ENCODE data around the gene MMP15. TPM values are rescaled to one million over a fixed set of nuclear protein-coding genes. Genes with fewer than 3 reads are reported as not detected.

MMP15 gene
- total and polyA plus RNA-seq, 4 donors, result 19.5 to 44.5 (median 29.4) TPM

DNA sequence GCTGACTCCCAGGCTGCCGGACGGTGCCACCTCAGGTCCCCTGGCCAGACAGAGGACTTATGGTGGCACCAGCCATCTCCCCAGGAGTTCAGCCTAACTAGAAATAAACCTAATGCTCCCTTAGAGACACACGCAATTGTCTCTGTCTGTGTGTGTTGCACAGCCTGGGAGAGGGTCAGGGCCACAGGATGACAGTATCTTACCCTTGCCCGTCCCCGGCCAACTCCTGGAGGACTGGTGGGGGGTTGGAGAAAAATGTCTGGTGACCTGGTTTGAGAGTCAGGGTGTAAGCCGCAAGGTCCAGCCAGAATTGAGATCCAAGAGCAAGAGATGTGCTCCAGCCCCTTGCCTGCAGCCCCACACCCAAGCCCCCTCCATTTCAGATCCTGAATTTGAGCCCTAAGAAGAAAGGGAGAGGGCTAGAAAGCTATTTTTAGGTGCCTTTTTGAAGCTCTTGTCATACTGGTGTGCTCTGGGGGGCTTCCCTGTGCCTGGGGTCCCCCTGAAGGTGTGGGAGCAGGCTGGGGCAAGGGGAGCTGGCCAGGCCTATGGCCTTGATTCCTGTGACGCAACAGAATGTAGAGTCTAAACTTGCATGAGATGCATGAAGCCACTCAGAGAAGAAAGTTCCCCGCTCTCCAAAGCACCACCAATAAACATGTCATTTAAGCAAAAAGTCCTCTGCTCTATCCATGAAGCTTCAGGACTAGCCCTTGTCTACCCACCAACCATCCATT, 37.9 kb upstream of the MMP15 start:
- DNase-seq (peak in 1 of 3 donors; percentile 1), ATAC-seq (ENCODE audit: insufficient read depth, low FRiP score) (no peak)
- TF ChIP-seq CTCF (IDR thresholded peaks at IDR 0.05; ENCODE audit: control extremely low read depth, extremely low read depth), result no peak
- Histone ChIP-seq H3K9ac (ENCODE audit: insufficient read depth in 1 of 2, low read length in 2 of 2) (no peak overlapping the region), H3K27me3 (ENCODE audit: control insufficient read depth in 3 of 3, insufficient read depth in 3 of 3, low read length in 2 of 3) (peaks cover 0 to 17% (median 5%) of the 10 kb centered on the region in 3 donors), H3K36me3 (ENCODE audit: control insufficient read depth in 4 of 4, insufficient read depth in 4 of 4, low read length in 4 of 4) (no peaks in the 10 kb centered on the region), H3K9me3 (ENCODE audit: control insufficient read depth in 4 of 4, insufficient read depth in 3 of 4, low read length in 3 of 4) (no peaks in the 10 kb centered on the region), H3K27ac (ENCODE audit: low read depth in 1 of 2, low read length in 1 of 2) (no peak overlapping the region), H3K4me1 (ENCODE audit: control insufficient read depth in 5 of 5, insufficient read depth in 5 of 5, low read length in 5 of 5) (peaks cover 0 to 9% (median 0%) of the 10 kb centered on the region in 5 donors), H3K4me3 (no peak overlapping the region)
- WGBS, 2 donors, result 98 to 99% methylated on average over 8 of the region's 8 CpGs

GRCh38 chr16:57988929-57989328, 36.6 kb upstream of the MMP15 start:
- H3K9me3 ChIP-seq (ENCODE audit: control insufficient read depth in 4 of 4, insufficient read depth in 3 of 4, low read length in 3 of 4), result no peaks in the 10 kb centered on the region
- ATAC-seq (ENCODE audit: insufficient read depth, low FRiP score), result no peak
- peaks cover 0 to 14% (median 0%) of the 10 kb centered on the region in 5 donors for H3K4me1 ChIP-seq (ENCODE audit: control insufficient read depth in 5 of 5, insufficient read depth in 5 of 5, low read length in 5 of 5)
- 67 to 71% methylated on average over 1 of the region's 1 CpG for WGBS, 2 donors
- no peak for TF ChIP-seq CTCF (IDR thresholded peaks at IDR 0.05; ENCODE audit: control extremely low read depth, extremely low read depth)
- DNase-seq, result peak in 1 of 3 donors; percentile 10
- no peak overlapping the region for H3K9ac ChIP-seq (ENCODE audit: insufficient read depth in 1 of 2, low read length in 2 of 2)
- H3K4me3 ChIP-seq, result no peak overlapping the region
- no peak overlapping the region for H3K27ac ChIP-seq (ENCODE audit: low read depth in 1 of 2, low read length in 1 of 2)
- peaks cover 0 to 17% (median 5%) of the 10 kb centered on the region in 3 donors for H3K27me3 ChIP-seq (ENCODE audit: control insufficient read depth in 3 of 3, insufficient read depth in 3 of 3, low read length in 2 of 3)
- H3K36me3 ChIP-seq (ENCODE audit: control insufficient read depth in 4 of 4, insufficient read depth in 4 of 4, low read length in 4 of 4), result peaks cover 0 to 4% (median 2%) of the 10 kb centered on the region in 4 donors

DNA sequence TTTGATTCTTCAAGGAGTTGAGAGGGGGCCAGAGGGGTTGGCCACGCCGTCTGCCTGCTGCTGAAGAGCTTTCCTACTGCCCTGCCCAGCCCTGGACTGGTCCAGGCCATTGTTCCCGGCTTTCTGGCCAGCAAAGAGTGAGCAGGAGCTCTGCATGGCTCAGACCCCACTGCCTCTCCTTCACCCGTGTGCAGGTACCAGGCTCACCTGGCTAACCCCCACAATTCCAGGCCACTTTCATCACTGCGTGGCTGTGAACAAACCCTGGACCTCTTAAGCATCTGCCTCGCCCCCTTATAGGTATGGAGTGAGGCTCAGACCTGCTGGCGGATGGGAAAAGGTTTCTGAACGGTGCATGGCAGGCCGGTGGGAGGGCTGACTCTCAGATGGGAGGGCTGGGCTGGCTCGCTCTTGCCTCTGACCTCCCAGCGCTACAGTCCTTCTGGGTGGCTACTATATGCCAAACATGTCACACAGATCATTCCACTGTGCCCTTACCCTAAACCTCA, 33.9 kb upstream of the MMP15 start:
- H3K9ac ChIP-seq (ENCODE audit: insufficient read depth in 1 of 2, low read length in 2 of 2), result no peak overlapping the region
- H3K4me3 ChIP-seq, result no peak overlapping the region
- peak in 1 of 3 donors; percentile 4 for DNase-seq
- H3K27ac ChIP-seq (ENCODE audit: low read depth in 1 of 2, low read length in 1 of 2), result peak overlapping the region in 1 of 2 donors; percentile 14
- H3K36me3 ChIP-seq (ENCODE audit: control insufficient read depth in 4 of 4, insufficient read depth in 4 of 4, low read length in 4 of 4), result peaks cover 0 to 21% (median 7%) of the 10 kb centered on the region in 4 donors
- no peak for TF ChIP-seq CTCF (IDR thresholded peaks at IDR 0.05; ENCODE audit: control extremely low read depth, extremely low read depth)
- no peaks in the 10 kb centered on the region for H3K27me3 ChIP-seq (ENCODE audit: control insufficient read depth in 3 of 3, insufficient read depth in 3 of 3, low read length in 2 of 3)
- no peaks in the 10 kb centered on the region for H3K9me3 ChIP-seq (ENCODE audit: control insufficient read depth in 4 of 4, insufficient read depth in 3 of 4, low read length in 3 of 4)
- 85 to 88% methylated on average over 11 of the region's 11 CpGs for WGBS, 2 donors
- no peak for ATAC-seq (ENCODE audit: insufficient read depth, low FRiP score)
- H3K4me1 ChIP-seq (ENCODE audit: control insufficient read depth in 5 of 5, insufficient read depth in 5 of 5, low read length in 5 of 5), result peaks cover 0 to 20% (median 0%) of the 10 kb centered on the region in 5 donors

Data from lung (tissue), 12 donors.